Liver (tissue), 2 donors: Measurements from ENCODE around the gene AP5S1.
"Not testable (repeated sequence)": the region's sequence is repeated elsewhere in the genome, so short reads cannot be mapped to it uniquely, and the experiment has no call there.

Experiments used
- CTCF ChIP-seq: fragments of 150-350 bp; IDR thresholded peaks from 2 replicates; pipeline ENCODE4 v1.5.1; 2017; ENCODE audit warnings: improper control_type of control experiment, low read depth, low read length; ENCODE audit not compliant: missing input control
- FOXA1 ChIP-seq: IDR thresholded peaks from 2 replicates; pipeline ENCODE4 v1.6.1; 2016; ENCODE audit warnings: antibody characterized with exemption
- donor health status: healthy.

GRCh38 chr20:3843990-3844619 lies 23.8 kb downstream of the AP5S1 start:
- TF ChIP-seq CTCF, FOXA1: not testable (repeated sequence)
